ENCODE data around the gene MAML2.
A peak's percentile ranks its signal among the peaks of the same experiment; 100 is the strongest.

Gene MAML2

DNA sequence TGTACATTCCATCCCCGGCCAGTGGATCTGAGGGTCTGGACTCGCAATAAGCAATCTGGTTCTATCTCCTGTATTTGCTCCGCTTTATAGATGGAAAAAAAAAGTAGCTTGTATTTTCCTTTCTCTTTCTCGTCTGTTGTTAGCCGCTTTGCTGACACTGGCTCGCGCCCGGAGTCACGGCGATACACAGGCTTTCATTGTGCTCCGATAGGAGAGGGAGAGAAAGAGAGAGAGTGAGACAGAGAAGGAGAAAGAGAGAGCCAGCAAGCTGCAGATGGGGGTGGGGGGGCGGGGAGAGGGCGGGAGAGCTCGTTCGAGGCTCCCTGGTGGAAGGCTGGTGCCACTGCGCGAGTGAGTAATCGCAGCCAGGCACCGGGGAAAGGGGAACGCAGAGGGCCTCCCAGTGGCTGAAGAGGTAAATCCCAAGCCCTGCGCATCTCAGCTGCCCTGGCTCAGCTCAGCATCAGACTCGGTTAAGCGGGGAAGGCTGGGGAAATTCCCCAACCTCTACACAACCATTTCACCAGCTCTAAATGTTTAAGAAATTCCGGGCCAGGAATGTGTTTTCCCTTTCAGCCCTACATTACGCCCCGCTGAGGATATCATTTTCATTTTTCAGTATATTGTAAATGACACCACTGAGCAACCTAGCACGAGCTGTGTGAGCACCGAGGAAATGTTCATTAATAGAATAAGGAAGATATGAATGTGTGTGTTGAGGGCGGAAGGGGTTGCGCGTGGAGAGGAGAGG, at the start of gene MAML2:
MAML2 (minus strand) TSS at position 235 of the 751 bp plus-strand sequence. CDS start 1,300 bp downstream, outside the sequence.
- TF ChIP-seq, protein P1, sequence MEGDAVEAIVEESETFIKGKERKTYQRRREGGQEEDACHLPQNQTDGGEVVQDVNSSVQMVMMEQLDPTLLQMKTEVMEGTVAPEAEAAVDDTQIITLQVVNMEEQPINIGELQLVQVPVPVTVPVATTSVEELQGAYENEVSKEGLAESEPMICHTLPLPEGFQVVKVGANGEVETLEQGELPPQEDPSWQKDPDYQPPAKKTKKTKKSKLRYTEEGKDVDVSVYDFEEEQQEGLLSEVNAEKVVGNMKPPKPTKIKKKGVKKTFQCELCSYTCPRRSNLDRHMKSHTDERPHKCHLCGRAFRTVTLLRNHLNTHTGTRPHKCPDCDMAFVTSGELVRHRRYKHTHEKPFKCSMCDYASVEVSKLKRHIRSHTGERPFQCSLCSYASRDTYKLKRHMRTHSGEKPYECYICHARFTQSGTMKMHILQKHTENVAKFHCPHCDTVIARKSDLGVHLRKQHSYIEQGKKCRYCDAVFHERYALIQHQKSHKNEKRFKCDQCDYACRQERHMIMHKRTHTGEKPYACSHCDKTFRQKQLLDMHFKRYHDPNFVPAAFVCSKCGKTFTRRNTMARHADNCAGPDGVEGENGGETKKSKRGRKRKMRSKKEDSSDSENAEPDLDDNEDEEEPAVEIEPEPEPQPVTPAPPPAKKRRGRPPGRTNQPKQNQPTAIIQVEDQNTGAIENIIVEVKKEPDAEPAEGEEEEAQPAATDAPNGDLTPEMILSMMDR (conservative IDR thresholded peaks at IDR 0.05), result peak; percentile 96
- no peak for TF ChIP-seq ZFX (IDR thresholded peaks at IDR 0.05)
- H3K27ac ChIP-seq, result no peak within 1 kb of the TSS

DNA sequence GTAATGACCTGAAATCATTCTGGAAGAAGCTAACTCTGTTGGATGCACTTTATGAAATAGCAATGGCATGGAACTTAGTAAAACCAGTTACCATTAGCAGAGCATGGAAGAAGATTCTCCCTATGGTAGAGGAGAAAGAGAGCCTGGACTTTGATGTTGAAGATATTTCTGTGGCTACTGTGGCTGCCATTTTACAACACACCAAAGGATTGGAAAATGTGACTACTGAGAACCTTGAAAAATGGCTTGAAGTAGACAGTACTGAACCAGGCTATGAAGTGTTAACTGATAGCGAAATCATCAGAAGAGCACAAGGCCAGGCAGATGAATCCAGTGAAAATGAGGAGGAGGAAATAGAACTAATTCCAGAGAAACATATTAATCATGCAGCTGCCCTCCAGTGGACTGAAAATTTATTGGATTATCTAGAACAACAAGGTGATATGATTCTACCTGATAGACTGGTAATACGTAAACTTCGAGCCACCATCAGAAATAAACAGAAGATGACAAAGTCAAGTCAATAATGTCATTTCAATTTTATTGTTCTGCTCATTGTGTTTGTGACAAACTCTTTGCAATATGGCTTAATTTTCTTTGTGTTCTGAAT, 48.8 kb upstream of the MAML2 start:
- TF ChIP-seq, protein P1 (conservative IDR thresholded peaks at IDR 0.05), result peak; percentile 46
- no peak for TF ChIP-seq ZFX (IDR thresholded peaks at IDR 0.05)

DNA sequence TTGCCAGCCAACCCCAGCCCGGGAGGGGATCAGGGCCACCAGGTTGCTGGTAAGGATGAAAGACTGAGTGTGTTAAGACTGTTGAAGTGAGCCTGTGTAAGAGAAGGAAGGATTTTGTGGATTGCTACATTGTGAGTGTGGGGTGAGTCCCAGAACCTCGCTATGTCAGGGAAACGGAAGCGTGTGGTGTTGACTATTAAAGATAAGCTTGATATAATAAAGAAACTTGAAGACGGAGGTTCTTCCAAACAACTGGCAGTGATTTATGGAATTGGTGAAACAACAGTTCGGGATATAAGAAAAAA, 47.4 kb upstream of the MAML2 start:
- H3K27ac ChIP-seq, result peak overlapping the region; percentile 46
- TF ChIP-seq, protein P1 (conservative IDR thresholded peaks at IDR 0.05), result no peak
- TF ChIP-seq ZFX (IDR thresholded peaks at IDR 0.05), result 0 out of 2 replicates have a peak, but pooled peaks have one; percentile 6

More for the DNA sequence above, 48.8 kb upstream of the MAML2 start:
- no peak overlapping the region for H3K27ac ChIP-seq

DNA sequence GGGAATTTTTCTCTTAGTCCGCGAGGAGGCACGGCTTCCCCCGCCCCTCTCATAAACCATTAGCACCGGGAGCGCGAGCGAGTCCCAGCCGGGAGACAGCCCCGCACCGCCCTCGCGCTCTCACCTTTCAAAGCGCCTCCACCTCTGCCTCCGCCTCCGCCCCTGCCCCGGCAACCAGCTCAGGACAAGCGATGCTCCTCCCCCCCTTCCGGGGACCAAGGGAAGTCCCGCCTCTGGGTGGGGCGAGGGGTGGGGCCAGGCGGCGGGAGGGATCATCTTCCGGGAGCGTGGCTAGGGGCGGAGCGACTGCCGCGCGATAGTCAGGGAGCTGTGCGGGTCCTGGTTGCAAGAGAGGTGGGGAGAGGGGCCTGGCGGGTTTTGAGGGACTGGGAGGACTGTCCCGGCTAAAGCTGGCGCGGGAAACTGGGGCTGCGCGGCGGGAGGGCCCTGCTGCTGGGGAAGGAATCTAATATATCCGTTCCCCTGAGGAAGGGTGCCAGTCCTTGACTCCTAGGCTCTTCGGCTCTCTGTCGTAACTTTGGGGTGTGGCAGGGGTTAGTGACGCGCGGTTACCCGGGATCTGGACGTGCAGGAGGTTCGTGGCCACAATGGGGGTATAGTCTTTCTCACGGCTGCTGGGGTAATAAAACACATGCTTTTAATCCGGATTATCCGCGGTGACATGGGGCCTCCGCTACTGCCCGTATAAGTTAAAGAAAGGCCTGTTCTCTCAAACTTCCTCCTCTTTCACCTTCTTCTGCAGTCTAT, 46.9 kb upstream of the MAML2 start, which contains the start of the genes CCDC82 and JRKL:
CCDC82 (minus strand) TSS at position 193 of the 768 bp plus-strand sequence. CDS start 5,165 bp downstream, outside the sequence.
JRKL (plus strand) TSS at position 294 of the 768 bp plus-strand sequence. CDS start 637 bp downstream, outside the sequence.
- H3K27ac ChIP-seq, result peak within 1 kb of the TSS; percentile 46
- TF ChIP-seq, protein P1 (conservative IDR thresholded peaks at IDR 0.05), result no peak
- 0 out of 2 replicates have a peak, but pooled peaks have one; percentile 27 for TF ChIP-seq ZFX (IDR thresholded peaks at IDR 0.05)

DNA sequence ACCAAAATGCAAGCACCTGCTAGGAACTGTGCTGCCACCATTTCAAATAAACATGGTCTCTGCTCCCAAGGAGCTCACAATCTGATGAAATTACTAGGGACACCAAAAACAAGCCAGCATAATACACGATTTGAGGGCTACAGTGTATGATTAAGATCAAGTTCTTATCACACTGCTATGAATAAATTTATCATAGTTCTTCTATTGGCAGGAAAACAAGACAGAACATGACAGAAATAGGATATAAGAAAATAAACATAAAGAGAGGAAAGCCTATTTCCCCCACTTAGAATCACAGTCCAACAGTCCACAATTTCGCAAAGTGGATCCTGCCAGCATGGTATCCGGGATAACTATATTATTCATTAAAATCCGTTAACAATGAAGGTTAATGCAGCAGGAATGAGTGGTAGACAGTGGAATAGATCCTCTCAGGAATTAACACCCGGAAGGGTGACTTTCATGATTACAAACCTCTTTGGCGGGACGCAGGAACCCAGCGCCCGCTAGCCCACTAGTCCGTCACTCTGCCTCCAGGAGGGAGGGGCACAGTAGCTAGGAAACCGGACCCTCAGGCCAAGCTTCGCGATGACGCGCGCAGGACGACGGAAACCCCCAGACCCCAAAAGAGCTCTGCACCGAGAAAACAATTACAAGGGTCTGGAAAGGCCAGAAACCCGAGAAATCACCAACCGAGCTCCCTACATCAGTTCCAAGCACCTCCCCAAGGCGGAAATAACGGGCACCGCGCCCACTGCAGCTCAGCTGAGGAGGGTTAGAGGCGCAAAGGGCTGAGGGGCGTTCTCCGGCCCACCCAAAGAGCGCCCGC, 46.1 kb upstream of the MAML2 start:
- H3K27ac ChIP-seq, result peak overlapping the region; percentile 46
- TF ChIP-seq ZFX (IDR thresholded peaks at IDR 0.05), result no peak
- TF ChIP-seq, protein P1 (conservative IDR thresholded peaks at IDR 0.05), result no peak

DNA sequence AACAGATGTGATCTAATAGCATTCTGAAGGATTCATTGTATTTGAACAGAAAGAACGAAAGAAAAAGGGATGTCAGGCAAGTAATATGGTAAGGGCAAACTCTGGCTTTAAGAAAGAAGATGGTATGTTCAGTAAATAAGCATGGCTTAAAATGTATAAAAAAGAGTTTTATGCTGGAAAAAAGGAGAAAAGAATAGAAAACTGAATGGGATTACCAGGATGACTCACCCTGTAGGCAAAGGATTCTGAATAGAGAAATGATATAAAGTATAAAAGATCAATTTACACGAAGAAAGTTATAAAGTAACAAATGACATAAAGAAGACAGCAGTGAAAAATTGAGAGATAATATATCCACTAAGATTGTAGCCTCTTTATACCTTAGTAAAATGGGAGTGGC, 42.2 kb upstream of the MAML2 start:
- no peak for TF ChIP-seq ZFX (IDR thresholded peaks at IDR 0.05)
- TF ChIP-seq, protein P1 (conservative IDR thresholded peaks at IDR 0.05), result no peak
- no peak overlapping the region for H3K27ac ChIP-seq

Measured in C4-2B (cell line).